Activated naive CD8-positive, alpha-beta T cell treated with anti-CD3 and anti-CD28 coated beads, Interleukin-2, amount 10 ng/mL, durations not matched to agents 7 days and 5 days (primary cell): ENCODE data around the gene ABCA10. TPM values are rescaled to one million over a fixed set of nuclear protein-coding genes. Genes with fewer than 3 reads are reported as not detected.
"Not testable (repeated sequence)": the region's sequence is repeated elsewhere in the genome, so short reads cannot be mapped to it uniquely, and the experiment has no call there.

Experiments used
- ATAC-seq: fragments of 150-1000 bp; cut with Tn5 transposase; one replicate; pipeline ENCODE4 v1.10.0; 2021; ENCODE audit warnings: low read depth, moderate library complexity
- POLR2A ChIA-PET: fragments of 350-600 bp; sonication (Branson Sonifier 250); formaldehyde crosslinking; loops from one replicate; lab custom pipeline; 2021; ENCODE audit warnings: antibody characterized with exemption; lab: Charles Lee
- DNase-seq: peaks from one replicate; pipeline ENCODE4 v3.0.0; 2021
- H3K27ac Mint-ChIP-seq: one replicate; pipeline ENCODE4 v1.8.0; 2022; ENCODE audit warnings: mild to moderate bottlenecking, mixed read lengths
- H3K27me3 Mint-ChIP-seq: one replicate; pipeline ENCODE4 v1.8.0; 2022; ENCODE audit warnings: mild to moderate bottlenecking, moderate library complexity, mixed read lengths
- H3K36me3 Mint-ChIP-seq: one replicate; pipeline ENCODE4 v1.8.0; 2021; ENCODE audit warnings: mild to moderate bottlenecking, mixed read lengths
- H3K4me1 Mint-ChIP-seq: one replicate; pipeline ENCODE4 v1.8.0; 2021; ENCODE audit warnings: mixed read lengths
- H3K4me3 Mint-ChIP-seq: one replicate; pipeline ENCODE4 v1.8.0; 2022; ENCODE audit warnings: mild to moderate bottlenecking, moderate library complexity, mixed read lengths
- H3K9me3 Mint-ChIP-seq: one replicate; pipeline ENCODE4 v1.8.0; 2021; ENCODE audit warnings: mixed read lengths
- total RNA-seq, 2 experiments: library from RNA; stranded (reverse); gene quantifications; one replicate each; pipeline ENCODE4 v1.2.3, GENCODE V29; 2021

The ABCA10 gene
- total RNA-seq, 2 experiments from 2014 or later = 0.82 to 0.91 TPM

DNA sequence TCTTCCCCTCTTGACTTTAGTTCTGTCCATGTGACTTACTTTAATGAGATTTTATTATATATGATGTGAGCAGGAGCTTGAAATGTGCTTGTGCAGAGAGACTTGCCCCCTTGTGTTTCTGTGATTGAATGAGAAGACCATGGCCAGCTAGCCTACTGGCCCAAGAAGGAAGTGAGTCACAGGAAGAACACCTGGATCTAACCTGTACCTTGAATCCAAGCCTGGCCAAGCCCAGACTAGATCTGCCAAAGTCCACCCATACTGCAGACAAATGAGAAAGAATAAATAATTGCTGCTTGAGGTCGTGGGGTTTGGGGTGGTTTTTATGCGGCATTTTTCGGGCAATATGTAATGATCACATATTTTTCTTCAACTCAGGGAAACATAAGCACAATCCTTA lies 9.6 kb downstream of the ABCA10 start:
- Mint-ChIP-seq H3K36me3 (no peaks in the 10 kb centered on the region), H3K9me3 (no peaks in the 10 kb centered on the region), H3K27ac (no peak overlapping the region), H3K4me3 (no peak overlapping the region), H3K4me1 (peaks cover 1% of the 10 kb centered on the region), H3K27me3 (no peaks in the 10 kb centered on the region)
- ATAC-seq (no peak), DNase-seq (no peak)
- POLR2A ChIA-PET = no interaction called here

DNA sequence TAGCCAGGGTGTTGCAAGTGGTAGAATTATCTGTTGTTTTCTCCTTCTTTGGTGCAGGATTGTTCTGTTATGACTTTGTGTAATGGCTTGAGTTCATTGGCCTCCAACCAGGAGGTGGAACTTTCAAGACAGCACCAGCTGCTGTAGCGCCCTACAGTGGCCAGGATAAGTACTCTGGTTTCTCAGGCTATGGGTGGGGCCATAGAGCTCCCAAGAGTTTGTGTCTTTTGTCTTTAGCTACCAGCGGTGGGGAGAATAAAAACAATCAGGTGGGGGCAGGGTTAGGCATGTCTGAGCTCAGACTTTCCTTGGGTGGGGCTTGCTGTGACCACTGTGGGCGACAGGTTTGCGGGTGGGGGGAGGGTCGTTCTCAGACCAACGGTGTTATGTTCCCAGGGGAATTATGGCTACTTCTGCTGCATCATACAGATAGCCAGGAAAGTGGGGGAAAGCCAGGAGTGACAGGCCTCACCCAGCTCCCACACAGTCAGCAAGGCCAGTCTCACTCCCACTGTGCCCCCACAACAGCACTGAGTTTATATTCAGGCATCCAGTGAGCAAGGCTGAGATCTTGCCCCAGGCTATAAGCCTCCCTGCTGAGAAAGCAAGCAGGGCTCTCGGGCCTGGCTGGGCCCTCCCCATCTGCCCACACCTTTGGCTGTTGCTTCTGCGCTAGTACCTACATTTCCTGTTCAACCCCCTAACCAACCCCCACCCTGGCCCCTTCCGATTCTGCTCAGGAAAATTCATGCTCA lies 15.4 kb downstream of the ABCA10 start:
- POLR2A ChIA-PET = no interaction called here
- Mint-ChIP-seq H3K9me3 (peaks cover 1% of the 10 kb centered on the region), H3K27ac (no peak overlapping the region), H3K4me1 (no peaks in the 10 kb centered on the region), H3K27me3 (no peaks in the 10 kb centered on the region), H3K36me3 (no peaks in the 10 kb centered on the region), H3K4me3 (no peak overlapping the region)
- ATAC-seq (no peak), DNase-seq (no peak)

DNA sequence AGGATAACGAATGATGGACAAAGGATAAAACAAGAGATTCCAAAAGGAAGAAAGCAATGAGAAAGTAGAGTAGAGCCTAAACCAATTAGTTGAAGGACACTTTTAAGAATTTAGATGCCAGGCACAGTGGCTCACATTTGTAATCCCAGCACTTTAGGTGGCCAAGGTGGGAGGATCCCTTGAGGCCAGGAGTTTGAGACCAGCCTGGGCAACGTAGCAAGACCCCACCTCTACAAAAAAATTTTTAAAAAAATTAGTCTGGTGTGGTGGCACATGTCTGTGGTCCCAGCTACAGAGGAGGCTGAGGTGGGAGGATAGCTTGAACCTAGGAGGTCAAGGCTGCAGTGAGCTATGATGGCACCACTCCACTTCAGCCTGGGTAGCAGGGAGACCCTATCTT lies 20.0 kb downstream of the ABCA10 start:
- Mint-ChIP-seq H3K9me3 (peaks cover 1% of the 10 kb centered on the region), H3K27me3 (no peaks in the 10 kb centered on the region), H3K4me1 (no peaks in the 10 kb centered on the region), H3K4me3 (no peak overlapping the region), H3K36me3 (no peaks in the 10 kb centered on the region), H3K27ac (no peak overlapping the region)
- DNase-seq (no peak), ATAC-seq (no peak)
- POLR2A ChIA-PET = no interaction called here

DNA sequence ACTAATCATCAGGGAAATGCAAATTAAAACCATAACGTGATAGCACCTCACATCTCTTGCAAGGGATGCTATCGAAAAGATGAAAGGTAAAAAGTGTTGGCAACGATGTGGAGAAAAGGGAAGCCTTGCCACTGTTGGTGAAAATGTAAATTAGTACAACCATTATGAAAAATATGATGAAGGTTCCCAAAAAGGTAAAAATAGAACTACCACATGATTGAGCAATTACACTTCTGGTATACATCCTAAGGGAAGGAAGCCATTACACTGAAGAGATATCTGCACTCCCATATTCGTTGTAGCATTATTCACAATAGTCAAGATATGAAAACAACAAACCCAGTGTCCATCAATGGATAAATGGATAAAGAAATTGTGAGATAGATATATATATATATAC lies 21.5 kb downstream of the ABCA10 start:
- H3K4me1 Mint-ChIP-seq = no peaks in the 10 kb centered on the region
- H3K27me3 Mint-ChIP-seq = no peaks in the 10 kb centered on the region
- POLR2A ChIA-PET = interaction anchor here (0.5 kb wide), 1 partner anchor 1519 kb away, joined by 4 read pairs; no protein-coding TSS in a partner anchor
- no peak for ATAC-seq
- no peaks in the 10 kb centered on the region for H3K36me3 Mint-ChIP-seq
- DNase-seq = no peak
- H3K27ac Mint-ChIP-seq = no peak overlapping the region
- H3K9me3 Mint-ChIP-seq = no peaks in the 10 kb centered on the region
- no peak overlapping the region for H3K4me3 Mint-ChIP-seq

DNA sequence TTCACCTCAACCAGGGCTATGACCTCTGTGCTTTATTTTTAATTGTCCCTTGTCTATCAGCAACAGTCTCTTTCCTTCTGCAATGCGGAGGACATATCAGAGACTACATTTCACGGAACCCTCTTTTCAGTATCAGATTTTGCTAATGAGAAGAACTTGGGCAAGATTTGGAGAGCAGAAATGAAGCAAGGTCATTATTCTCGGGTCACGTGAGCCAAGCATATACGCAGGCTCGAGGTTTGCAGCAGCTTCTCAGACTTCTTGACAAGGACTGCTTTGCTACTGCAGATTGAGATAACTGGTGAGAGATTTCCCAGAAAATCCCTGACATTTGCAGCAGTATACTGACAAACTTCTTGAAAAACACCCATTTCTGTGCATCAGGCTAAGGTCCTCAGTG lies 30.4 kb downstream of the ABCA10 start:
- H3K36me3 Mint-ChIP-seq = no peaks in the 10 kb centered on the region
- ATAC-seq (no peak), DNase-seq (no peak)
- POLR2A ChIA-PET = no interaction called here
- H3K27ac Mint-ChIP-seq = no peak overlapping the region
- no peak overlapping the region for H3K4me3 Mint-ChIP-seq
- no peaks in the 10 kb centered on the region for H3K4me1 Mint-ChIP-seq
- peaks cover 5% of the 10 kb centered on the region for H3K9me3 Mint-ChIP-seq
- H3K27me3 Mint-ChIP-seq = no peaks in the 10 kb centered on the region

DNA sequence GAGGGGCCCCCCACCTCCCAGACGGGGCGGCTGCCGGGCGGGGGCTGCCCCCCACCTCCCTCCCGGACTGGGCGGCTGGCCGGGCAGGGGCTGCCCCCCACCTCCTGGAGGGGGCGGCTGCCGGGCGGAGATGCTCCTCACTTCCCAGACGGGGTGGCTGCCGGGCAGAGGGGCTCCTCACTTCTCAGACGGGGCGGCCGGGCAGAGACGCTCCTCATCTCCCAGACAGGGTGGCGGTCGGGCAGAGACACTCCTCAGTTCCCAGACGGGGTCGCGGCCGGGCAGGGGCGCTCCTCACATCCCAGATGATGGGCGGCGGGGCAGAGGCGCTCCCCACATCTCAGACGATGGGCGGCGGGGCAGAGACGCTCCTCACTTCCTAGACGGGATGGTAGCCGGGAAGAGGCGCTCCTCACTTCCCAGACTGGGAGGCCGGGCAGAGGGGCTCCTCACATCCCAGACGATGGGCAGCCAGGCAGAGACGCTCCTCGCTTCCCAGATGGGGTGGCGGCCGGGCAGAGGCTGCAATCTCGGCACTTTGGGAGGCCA lies 32.4 kb downstream of the ABCA10 start:
- H3K27ac Mint-ChIP-seq, ATAC-seq, H3K4me1 Mint-ChIP-seq, DNase-seq, H3K9me3 Mint-ChIP-seq, H3K4me3 Mint-ChIP-seq, POLR2A ChIA-PET, H3K27me3 Mint-ChIP-seq, H3K36me3 Mint-ChIP-seq: not testable (repeated sequence)

DNA sequence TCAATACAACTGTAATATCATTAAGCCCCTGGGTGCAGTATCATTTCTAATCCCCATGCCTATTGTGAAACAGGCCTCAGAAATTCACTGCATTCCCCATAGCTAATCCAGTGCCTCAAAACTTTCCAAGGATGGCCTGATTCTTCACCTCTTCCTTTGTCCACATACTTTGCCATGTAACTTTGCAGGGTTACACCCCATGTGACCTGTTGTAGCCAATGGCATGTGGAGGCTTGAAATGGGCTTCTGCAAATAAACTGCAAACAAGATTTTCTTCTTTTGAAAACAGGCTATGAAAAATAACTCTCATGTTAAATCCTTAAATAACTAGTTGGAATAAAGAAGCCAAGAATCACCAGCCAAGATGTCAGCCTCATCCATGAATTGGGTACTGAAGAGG lies 35.9 kb downstream of the ABCA10 start:
- H3K4me1 Mint-ChIP-seq = no peaks in the 10 kb centered on the region
- POLR2A ChIA-PET = no interaction called here
- H3K27ac Mint-ChIP-seq = no peak overlapping the region
- H3K9me3 Mint-ChIP-seq = peaks cover 5% of the 10 kb centered on the region
- no peaks in the 10 kb centered on the region for H3K36me3 Mint-ChIP-seq
- H3K27me3 Mint-ChIP-seq = no peaks in the 10 kb centered on the region
- H3K4me3 Mint-ChIP-seq = no peak overlapping the region
- no peak for ATAC-seq
- no peak for DNase-seq

DNA sequence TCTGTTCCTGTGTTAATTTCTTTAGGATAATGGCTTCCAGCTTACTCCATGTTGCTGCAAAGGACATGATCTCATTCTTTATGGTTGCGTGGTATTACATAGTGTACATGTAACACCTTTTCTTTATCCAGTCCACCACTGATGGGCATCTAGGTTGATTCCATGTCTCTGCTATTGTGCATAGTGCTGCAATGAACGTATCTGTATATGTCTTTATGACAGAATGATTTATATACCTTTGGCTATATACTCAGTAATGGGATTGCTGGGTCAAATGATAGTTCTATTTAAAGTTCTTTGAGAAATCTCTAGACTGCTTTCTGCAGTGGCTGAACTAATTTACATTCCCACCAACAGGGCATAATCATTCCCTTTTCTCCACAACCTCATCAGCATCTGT lies 39.8 kb downstream of the ABCA10 start:
- H3K4me3 Mint-ChIP-seq = no peak overlapping the region
- no peaks in the 10 kb centered on the region for H3K27me3 Mint-ChIP-seq
- H3K27ac Mint-ChIP-seq = no peak overlapping the region
- no peaks in the 10 kb centered on the region for H3K36me3 Mint-ChIP-seq
- DNase-seq = no peak
- POLR2A ChIA-PET = no interaction called here
- no peak for ATAC-seq
- no peaks in the 10 kb centered on the region for H3K4me1 Mint-ChIP-seq
- H3K9me3 Mint-ChIP-seq = no peaks in the 10 kb centered on the region

DNA sequence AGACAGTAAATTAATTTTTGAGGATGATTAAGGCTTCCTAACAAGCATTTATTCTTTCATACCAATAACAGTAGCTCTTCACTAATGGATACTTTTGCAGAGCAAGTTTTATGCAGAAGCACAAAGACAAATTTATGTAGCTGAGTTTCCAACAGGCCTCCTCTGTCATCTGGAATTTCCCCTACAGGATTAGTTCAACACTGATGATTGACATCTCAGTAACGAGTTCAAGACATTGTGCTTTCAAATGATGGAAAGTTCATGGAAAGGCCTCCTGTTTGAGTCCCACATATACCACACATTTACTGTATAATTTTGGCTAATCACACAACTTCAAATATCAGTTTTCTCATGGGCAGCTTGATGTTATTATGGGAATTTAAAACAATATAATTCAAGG lies 40.6 kb downstream of the ABCA10 start:
- H3K9me3 Mint-ChIP-seq = no peaks in the 10 kb centered on the region
- no peaks in the 10 kb centered on the region for H3K27me3 Mint-ChIP-seq
- H3K27ac Mint-ChIP-seq = no peak overlapping the region
- POLR2A ChIA-PET = no interaction called here
- no peaks in the 10 kb centered on the region for H3K4me1 Mint-ChIP-seq
- H3K36me3 Mint-ChIP-seq = no peaks in the 10 kb centered on the region
- no peak overlapping the region for H3K4me3 Mint-ChIP-seq
- ATAC-seq = no peak
- DNase-seq = no peak

DNA sequence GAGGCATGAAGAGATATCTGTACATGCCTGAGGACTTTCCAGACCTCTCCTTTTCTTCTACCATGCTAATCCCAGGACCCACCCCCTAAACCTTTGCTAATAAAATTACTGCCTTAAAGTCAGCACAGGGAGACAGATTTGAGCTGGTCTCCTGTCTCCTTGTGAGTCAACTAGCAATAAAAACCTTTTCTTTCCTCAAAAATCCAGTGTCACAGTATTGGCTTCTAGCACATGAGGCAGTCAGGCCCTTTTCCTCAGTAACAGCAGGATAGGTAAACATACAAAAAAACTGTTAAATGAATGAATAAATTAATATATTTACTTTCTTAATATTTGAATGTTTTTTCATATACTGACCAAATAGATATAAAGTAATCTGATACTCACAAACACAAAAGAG lies 41.3 kb downstream of the ABCA10 start:
- Mint-ChIP-seq H3K27me3 (no peaks in the 10 kb centered on the region), H3K36me3 (no peaks in the 10 kb centered on the region)
- POLR2A ChIA-PET = no interaction called here

DNA sequence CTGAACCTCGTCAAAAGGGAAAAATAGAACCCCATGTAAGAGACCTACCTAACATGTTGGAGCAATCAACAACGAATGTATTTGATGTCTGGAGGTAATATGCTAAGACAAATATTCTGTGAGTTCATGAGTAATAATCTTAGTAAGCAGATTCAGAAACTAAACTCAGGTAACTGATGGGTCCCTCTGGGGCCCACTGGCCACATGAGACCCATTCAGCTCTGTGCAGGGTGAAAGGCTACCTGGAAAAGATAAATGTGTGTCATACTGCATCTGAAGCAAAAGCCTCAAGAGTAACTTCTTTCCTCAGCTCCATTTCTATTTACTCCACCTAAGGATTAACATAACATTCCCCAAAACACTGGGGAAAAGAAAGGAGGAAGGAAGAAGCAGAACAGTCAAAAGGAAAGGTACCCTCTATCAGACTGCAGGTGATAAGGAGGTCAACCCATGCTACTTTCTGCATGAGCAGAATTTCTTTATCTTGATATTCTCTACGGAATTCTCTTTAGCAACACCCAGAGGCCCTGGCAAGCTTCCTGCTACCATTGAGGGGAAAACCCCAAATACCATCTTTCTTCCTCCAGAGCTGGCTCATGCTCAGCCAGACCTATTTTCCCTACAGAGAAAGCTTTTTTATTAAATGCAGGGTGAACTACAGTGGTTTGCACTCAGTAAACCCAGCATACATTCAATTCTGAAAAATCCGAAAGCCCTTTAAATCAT lies 49.2 kb downstream of the ABCA10 start:
- H3K36me3 Mint-ChIP-seq = no peaks in the 10 kb centered on the region
- ATAC-seq (no peak), DNase-seq (no peak)
- no peaks in the 10 kb centered on the region for H3K27me3 Mint-ChIP-seq
- H3K9me3 Mint-ChIP-seq = no peaks in the 10 kb centered on the region
- no peak overlapping the region for H3K4me3 Mint-ChIP-seq
- no peaks in the 10 kb centered on the region for H3K4me1 Mint-ChIP-seq
- POLR2A ChIA-PET = no interaction called here
- H3K27ac Mint-ChIP-seq = no peak overlapping the region

More for the DNA sequence above, 41.3 kb downstream of the ABCA10 start:
- Mint-ChIP-seq H3K27ac (no peak overlapping the region), H3K9me3 (no peaks in the 10 kb centered on the region), H3K4me3 (no peak overlapping the region), H3K4me1 (no peaks in the 10 kb centered on the region)
- DNase-seq (no peak), ATAC-seq (no peak)

DNA sequence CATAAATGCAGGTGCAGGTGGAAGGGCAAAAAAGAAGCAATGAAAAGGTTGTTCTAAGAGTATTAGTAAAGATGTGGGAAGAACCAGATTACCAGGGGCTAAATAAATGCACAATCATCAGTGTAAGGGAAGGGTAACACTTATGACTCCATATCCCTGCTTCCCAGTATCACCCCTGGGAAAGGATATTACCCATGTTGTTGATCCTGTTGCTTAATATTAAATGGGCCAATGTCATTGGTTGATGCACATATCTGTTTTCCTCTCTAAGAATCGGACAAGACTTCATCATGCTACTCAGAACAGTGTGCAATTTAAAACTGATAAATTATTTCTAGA lies 52.2 kb downstream of the ABCA10 start:
- POLR2A ChIA-PET = no interaction called here
- H3K27me3 Mint-ChIP-seq = no peaks in the 10 kb centered on the region
- H3K36me3 Mint-ChIP-seq = no peaks in the 10 kb centered on the region
- H3K4me1 Mint-ChIP-seq = no peaks in the 10 kb centered on the region
- no peak for ATAC-seq
- no peak overlapping the region for H3K4me3 Mint-ChIP-seq
- no peaks in the 10 kb centered on the region for H3K9me3 Mint-ChIP-seq
- no peak overlapping the region for H3K27ac Mint-ChIP-seq
- DNase-seq = no peak

DNA sequence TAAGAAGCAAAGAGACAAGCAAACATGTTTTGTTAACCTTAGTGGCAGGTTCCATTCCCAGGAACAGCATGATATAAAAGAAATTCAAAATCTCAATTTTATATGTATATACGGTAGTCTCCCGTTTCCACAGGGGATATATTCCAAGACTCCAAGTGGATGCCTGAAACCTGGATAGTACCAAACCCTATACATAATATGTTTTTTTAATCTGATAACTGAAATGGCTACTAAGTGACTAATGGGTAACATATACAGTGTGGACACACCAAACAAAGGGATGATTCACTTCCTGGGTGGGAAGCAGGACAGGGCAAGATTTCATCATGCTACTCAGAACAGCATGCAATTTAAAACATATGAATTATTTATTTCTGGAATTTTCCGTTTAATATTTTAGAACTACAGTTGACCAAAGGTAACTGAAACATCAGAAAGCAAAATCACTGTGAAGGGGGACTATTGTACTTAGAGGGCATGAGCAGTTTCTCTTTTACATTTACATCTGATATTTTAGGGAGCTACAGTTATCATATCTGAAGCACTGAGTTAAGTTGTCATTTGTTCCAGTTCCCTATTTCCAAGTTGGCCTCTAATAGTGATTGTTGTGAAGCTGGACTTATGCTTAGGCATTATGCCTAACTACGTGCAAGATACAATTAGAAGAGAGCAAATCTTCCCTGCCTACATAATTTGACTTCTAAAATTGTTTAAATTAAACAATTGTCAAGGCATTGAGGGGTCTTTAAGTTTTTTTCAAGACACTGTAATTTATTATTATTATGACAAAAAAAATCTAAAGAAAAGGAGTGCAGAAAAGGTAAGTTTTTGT lies 52.8 kb downstream of the ABCA10 start:
- H3K4me1 Mint-ChIP-seq = no peaks in the 10 kb centered on the region
- POLR2A ChIA-PET = no interaction called here
- no peaks in the 10 kb centered on the region for H3K36me3 Mint-ChIP-seq
- DNase-seq = no peak
- no peak overlapping the region for H3K27ac Mint-ChIP-seq
- H3K4me3 Mint-ChIP-seq = no peak overlapping the region
- no peak for ATAC-seq
- H3K9me3 Mint-ChIP-seq = no peaks in the 10 kb centered on the region
- H3K27me3 Mint-ChIP-seq = no peaks in the 10 kb centered on the region
